A549 treated with CpdA at 1 μM for 4 hours (cell line): ENCODE results near the gene NFU1. TPM values are rescaled to one million over a fixed set of nuclear protein-coding genes. Genes with fewer than 3 reads are reported as not detected.

Source experiments
- total RNA-seq: library from RNA; stranded (reverse); fragments of 200-300 nt; extraction: Qiagen RNA extraction; gene quantifications from 5 replicates; pipeline ENCODE4 v1.2.3, GENCODE V29; 2022; ENCODE audit warnings: low read depth

The NFU1 gene
- 40.3 to 50.0 TPM (median 46.1 TPM) in 5 replicates for total RNA-seq

DNA sequence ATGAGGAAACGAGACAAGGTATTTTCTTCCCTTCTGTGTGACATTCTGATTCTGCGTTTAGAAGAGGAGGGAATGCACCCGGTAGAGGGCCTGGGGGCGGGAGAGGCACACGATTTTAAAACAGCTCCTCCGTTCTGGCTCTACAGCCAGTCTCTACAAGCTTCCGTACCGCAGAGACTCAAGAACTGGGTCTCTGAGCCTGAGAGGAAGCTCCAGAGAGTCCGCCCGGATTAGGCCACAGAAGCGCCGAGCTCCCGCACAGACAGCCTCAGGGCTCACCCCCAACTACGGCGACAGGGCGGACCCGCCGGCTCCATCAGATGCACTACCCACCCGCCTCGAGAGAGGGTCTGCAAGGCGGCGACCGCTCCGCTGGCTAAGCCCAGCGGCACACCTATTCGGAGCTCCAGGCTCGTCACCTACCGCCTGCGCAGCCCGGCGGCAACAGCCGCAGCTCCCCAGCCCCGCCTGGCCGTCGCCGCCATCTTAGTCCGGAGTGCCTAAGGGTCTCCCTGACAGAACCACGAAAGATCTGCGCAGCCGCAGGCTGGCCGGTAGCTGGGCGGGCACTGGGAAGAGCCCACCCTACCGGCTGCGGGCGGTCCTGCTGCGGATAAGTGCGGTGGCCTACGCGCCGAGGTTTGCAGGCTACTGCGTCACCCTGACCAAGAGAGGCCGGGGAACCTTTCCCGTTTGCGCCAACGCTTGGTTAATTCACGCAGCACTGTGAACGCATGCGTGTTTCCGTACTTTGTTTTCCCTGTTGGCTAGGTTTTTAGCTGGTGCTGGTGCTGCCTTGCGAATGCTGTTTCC lies at the start of gene NFU1:
TSS of gene NFU1 (minus strand) at position 498 of the 813 bp plus-strand sequence. CDS start at position 485, 13 bp downstream.

DNA sequence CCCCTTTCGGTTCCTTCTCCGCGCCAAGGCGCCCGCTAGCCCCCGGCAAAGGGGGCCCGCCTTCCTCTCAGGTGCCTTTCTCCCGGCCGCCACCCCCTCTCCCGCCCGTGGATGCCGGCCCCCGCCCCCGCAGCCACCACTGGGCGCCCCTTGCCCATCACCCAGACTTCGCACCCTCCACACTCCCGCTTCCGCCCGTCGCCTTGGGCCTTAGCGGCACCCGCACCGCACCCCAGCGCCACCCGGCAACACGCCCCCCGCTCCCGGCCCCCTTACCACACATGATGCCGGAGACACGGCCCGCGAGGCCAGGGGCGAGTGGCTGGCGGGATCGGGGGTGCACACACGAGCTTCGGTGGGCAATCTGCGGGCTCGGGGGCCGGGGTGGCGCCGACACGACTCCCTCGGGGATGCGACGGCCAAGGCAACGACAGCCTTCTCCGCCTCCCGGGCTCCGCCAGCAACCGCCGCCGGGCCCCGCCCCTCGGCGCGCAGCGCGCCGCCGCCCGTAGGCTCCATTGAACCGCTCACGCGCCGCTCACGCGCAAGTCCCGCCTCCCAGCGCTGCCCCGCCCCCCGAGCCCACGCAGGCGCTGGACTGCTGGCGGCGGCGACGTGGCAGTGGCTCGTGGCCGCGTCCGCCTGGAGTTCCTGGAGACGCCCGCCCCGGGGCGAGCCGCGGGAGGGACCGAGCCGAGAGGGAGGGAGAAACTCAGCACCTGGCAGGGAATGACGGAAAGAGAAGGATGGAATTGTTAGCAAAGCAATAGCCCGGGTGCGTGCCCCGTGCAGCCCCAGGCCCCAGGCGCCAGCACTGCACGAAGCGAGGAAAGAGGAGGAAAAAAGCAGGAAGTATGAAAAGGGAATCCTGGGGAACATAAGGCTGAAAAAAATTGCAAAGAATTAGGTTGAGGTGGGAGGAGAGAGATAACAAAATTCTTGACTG lies 50.2 kb downstream of the NFU1 start, which contains the start of gene GFPT1:
TSS of gene GFPT1 (minus strand) at position 439 of the 946 bp plus-strand sequence. CDS start at position 283, 156 bp downstream.

Other genes with a start within 250 kb of the NFU1 start
- gene GFPT1, start 50.2 kb downstream of the NFU1 start, total RNA-seq, result 23.5 to 32.4 TPM (median 26.5 TPM) in 5 replicates
- 11.5 to 19.7 TPM (median 15.2 TPM) in 5 replicates for gene AAK1, start 206.3 kb upstream of the NFU1 start, total RNA-seq